Suprapubic skin (tissue), 4 donors: Measurements from ENCODE around the gene TOX3.

Experiments used
- POLR2A ChIP-seq, 2 donors: fragments of 450-650 bp; IDR thresholded peaks; one replicate each; pipeline ENCODE4 v1.6.1; 2017; ENCODE audit warnings: antibody characterized with exemption in 2 of 2, mild to moderate bottlenecking in 2 of 2, moderate library complexity in 2 of 2
- POLR2AphosphoS5 ChIP-seq, 3 donors: sonication (generic); formaldehyde crosslinking; IDR thresholded peaks; one replicate each; pipeline ENCODE4 v1.6.1; 2017; ENCODE audit warnings: antibody characterized with exemption in 3 of 3
- TF ChIP-seq, protein P1 (sequence below), 2 donors: fragments of 200-600 bp in 1 of 2; fragments of 450-650 bp in 1 of 2; sonication (generic) in 1 of 2; IDR thresholded peaks; one replicate each; pipeline ENCODE4 v1.5.1; 2016 to 2019; ENCODE audit warnings: antibody characterized with exemption in 2 of 2, mild to moderate bottlenecking in 1 of 2, moderate library complexity in 1 of 2

- TF ChIP-seq, protein P1, sequence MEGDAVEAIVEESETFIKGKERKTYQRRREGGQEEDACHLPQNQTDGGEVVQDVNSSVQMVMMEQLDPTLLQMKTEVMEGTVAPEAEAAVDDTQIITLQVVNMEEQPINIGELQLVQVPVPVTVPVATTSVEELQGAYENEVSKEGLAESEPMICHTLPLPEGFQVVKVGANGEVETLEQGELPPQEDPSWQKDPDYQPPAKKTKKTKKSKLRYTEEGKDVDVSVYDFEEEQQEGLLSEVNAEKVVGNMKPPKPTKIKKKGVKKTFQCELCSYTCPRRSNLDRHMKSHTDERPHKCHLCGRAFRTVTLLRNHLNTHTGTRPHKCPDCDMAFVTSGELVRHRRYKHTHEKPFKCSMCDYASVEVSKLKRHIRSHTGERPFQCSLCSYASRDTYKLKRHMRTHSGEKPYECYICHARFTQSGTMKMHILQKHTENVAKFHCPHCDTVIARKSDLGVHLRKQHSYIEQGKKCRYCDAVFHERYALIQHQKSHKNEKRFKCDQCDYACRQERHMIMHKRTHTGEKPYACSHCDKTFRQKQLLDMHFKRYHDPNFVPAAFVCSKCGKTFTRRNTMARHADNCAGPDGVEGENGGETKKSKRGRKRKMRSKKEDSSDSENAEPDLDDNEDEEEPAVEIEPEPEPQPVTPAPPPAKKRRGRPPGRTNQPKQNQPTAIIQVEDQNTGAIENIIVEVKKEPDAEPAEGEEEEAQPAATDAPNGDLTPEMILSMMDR (IDR thresholded peaks at IDR 0.05) = no peak
- no peak for TF ChIP-seq POLR2AphosphoS5 (IDR thresholded peaks at IDR 0.05)
- TF ChIP-seq POLR2A (IDR thresholded peaks at IDR 0.05) = no peak
Observed at GRCh38 chr16:52538511-52538910, 8.4 kb downstream of the TOX3 start.
